Activated CD4-positive, alpha-beta T cell treated with anti-CD3 and anti-CD28 coated beads, Interleukin-2, amount 50 U/mL, for 16 hours (primary cell): Measurements from ENCODE around the gene RCHY1.
"Not testable (repeated sequence)": the region's sequence is repeated elsewhere in the genome, so short reads cannot be mapped to it uniquely, and the experiment has no call there.

ENCODE experiments used
- DNase-seq: peaks from one replicate; pipeline ENCODE4 v3.0.0-alpha.2; 2020

RCHY1 gene

GRCh38 chr4:75514949-75515612 lies 878 bp upstream of the RCHY1 start:
- DNase-seq, result peak; percentile 63

DNA sequence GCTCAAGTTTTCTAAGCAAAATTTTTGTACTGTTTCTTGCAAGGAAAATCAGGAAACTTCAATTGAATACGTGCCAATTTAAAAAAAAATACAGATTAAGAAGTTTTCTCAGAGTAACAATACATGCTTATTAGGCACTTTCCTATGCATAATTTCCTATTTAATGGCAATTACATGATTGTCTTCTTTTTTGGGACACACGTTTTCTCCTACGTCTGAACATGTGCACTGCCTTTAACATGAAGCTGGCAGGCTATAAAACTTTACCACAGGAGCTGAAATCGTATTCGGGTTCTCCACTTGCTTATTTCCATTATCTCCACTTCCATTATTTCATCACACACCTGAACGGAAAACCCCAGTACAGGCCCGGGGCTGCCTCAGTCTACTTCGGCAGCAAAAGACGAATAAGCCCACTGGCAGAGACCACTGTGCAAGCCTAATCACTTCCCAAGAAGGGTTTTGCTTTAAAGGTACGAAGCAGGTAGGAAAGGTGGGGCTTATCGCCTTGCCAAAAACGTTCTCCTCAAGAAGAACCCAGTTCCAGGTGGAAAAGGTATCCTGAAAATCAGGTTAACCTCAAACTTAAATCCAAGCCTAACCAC lies 575 bp downstream of the RCHY1 start:
- DNase-seq, result no peak

GRCh38 chr4:75512386-75513211 lies 1.6 kb downstream of the RCHY1 start:
- DNase-seq, result peak; percentile 41

- no peak for DNase-seq
These were observed 2.4 kb downstream of the RCHY1 start for GRCh38 chr4:75511841-75512240.

DNA sequence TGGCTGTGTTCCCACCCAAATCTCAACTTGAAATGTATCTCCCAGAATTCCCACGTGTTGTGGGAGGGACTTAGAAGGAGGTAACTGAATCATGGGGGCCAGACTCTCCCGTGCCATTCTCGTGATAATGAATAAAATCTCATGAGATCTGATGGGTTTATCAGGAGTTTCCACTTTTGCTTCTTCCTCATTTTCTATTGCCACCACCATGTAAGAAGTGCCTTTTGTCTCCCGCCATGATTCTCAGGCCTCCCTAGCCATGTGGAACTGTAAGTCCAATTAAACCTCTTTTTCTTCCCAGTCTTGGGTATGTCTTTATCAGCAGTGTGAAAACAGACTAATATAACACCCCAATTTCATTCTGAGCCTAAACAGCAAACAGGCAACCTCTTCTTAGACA lies 4.6 kb downstream of the RCHY1 start:
- DNase-seq, result not testable (repeated sequence)

- DNase-seq, result no peak
These were observed 8.6 kb downstream of the RCHY1 start for GRCh38 chr4:75505630-75506029.

GRCh38 chr4:75502671-75503070 lies 11.5 kb downstream of the RCHY1 start:
- DNase-seq, result no peak

DNA sequence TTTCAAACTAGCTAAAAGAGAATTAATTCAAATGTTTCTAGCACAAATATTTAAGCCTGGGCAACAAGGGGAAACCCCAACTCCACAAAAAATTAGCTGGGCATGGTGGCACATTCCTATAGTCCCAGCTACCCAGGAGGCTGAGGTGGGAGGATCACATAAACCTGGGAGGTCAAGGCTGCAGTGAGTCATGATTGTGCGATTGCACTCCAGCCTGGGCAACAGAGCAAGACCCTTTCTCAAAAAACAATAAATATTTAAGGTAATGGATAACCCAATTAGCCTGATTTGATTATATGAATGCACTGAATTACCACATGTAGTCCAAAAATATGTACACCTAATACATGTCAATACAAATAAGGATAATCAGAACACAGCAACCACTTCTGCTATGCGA lies 14.3 kb downstream of the RCHY1 start:
- DNase-seq, result no peak

DNA sequence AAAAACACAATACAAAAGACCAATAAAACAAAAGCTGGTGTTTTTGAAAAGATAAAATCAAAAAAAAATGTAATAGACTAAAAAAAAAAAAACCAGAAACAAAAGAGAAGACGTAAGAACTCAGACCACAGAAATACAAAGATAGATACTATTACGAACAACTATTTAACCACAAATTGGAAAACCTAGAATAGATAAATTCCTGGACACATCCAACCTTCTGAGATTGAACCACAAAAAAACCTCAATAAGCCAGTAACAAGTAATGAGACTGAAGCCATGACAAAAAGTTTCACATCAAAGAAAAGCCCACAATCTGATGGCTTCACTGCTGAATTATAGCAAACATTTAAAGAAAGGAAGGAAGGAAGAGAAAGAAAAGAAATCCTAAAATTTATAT lies 16.2 kb downstream of the RCHY1 start:
- no peak for DNase-seq

DNA sequence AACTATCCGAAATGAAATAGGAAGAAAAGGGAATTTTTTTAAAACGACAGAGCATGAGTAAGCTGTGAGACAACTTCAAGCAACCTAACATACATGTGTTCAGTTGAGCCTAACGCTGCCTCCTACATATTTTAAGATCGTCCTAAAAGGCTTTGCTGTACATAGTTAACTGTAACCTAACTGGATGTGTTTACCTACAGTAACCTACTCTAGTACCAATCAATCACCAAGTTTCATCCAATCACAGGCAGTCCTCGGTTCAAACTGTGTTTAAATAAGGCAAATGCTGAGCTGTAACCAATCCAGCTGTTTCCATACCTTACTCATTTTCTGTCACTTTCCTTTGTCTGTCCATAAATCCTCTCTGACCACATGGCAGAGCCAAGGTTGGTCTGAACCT lies 17.1 kb downstream of the RCHY1 start:
- DNase-seq, result no peak

DNA sequence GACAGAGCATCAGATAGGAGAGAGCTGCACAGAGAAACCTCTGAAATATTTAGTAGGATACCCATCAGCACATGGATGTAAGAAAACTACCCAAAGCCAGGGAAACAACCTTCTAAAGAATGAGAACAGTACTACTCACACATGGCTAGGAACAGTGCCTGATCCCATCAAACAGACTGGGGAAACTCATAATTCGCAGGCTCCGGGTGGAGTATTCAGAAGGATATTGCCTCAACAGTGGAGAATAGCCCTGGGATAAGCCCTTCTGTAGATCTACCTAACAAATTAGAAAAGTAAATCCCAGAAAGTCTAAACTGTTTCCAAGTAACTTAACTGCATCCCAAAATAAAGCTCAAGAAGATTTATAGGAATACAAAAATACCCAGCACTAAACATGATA lies 17.8 kb downstream of the RCHY1 start:
- DNase-seq, result no peak

GRCh38 chr4:75495476-75495875 lies 18.7 kb downstream of the RCHY1 start:
- DNase-seq, result no peak

DNA sequence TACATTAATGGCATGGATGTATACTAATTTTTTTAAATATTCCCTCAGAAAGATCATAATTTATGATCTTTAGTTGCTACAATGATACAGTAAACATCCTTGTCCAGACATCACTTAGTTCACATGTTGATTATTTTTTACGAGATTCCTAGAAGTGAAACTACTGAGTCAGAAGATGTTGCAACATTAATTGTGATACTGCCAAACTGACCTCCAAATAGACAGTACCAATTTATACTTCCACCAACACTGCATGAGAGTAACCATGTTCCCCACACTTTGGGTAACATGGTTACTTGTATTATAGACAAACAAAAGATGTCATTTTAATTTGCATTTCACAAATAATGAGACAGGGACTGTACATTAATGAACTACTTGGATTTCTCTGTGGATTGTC lies 19.6 kb downstream of the RCHY1 start:
- no peak for DNase-seq

- no peak for DNase-seq
These were observed 24.0 kb downstream of the RCHY1 start for GRCh38 chr4:75490155-75490554.

DNA sequence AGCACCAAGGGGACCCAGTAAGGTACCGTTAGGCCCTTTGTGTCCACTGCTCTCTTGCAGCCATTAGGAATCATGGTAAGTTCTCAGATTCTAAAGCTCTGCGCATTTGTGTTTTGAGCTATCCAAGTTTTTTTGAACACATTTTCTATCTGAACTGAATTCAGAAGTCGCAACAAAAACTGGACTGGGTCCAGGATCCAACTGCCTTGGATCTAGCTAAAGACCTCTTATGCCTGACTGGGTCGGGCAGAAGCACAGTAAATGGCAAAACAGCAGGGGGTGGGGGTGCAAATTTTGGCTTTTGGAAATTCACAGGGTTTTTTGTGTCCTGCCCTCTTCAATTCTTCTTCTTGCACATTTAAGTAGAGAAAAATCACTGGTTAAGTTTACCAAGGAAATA lies 30.0 kb downstream of the RCHY1 start:
- no peak for DNase-seq

DNA sequence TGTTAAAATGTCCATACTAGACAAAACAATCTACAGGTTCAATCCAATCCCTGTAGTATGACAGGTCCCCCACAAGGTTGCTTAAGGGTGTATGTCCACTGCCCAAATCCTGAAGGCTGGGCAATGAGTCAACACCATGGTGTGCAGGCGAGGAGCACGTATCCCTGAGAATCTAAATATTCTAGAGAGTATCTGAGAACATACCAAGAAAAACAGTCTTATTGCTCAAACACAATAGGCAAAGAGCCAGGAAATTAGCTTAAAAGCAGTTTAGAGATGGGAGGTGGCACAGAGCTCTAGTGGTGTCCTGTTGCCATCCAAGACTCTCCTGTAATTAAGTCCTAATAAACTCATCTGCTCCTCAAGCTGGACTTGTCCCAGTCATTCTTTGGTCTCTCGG lies 37.0 kb downstream of the RCHY1 start:
- no peak for DNase-seq

DNA sequence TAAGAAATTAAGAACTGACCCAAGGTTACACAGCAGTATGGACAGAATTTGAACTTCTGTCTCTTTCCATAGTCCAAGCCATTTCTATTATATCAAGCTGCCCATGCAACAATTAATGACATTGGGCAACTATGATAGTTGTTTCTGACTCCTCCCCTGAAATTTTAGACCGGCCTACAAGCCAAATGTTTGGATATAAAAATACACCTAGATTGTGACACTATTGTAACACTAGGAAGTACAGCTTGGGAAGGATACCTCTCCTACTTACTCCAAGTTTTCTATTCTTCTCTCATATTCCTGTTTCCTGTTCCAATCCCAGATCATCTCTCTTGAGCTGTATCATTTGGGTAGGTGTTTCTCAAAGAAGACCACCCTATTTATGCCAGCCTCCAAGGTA lies 43.5 kb downstream of the RCHY1 start:
- DNase-seq, result no peak

- no peak for DNase-seq
These were observed 44.3 kb downstream of the RCHY1 start for GRCh38 chr4:75469896-75470295.

GRCh38 chr4:75457365-75457764 lies 56.8 kb downstream of the RCHY1 start:
- no peak for DNase-seq

DNA sequence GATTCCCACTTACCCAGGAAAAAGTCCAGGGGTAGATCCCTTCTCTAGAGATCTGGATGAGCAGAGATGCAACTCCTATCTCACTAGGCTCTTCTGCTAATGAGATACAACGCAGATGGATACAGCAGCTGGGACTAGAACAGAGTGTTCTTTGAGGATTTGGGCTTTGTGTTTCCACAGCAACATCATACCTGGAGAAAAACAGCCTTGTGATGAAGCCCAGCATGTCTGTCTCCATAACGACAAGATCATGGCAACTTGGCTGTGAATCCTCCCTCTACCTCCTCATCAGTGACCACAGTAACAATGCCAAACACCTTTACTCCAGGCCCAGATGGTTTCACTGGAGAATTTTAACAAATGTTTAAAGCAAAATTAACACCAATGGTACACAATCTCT lies 80.1 kb downstream of the RCHY1 start:
- no peak for DNase-seq

- peak; percentile 10 for DNase-seq
These were observed 81.5 kb downstream of the RCHY1 start for GRCh38 chr4:75432683-75433082.

DNA sequence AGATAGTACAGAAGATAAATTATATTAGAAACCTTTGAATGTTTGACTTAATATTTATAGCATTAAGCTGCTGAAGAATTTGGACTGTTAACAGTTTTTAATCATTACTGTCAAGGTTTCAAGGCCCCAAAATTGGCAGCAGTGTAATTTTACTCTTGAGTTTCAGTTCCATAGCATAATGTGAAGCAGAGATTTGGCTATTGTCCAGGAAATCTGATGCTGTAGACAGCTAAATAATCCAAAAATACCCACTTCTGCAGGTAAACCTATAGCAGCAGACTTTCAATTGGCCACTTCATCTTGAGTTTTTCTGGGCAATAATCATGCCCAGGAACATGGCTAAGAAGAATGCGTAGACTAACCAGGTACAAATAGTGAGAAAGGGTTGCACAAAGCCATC lies 85.0 kb downstream of the RCHY1 start:
- no peak for DNase-seq
